Suprapubic skin (tissue), 4 donors: ENCODE results near the gene MAEA. TPM values are rescaled to one million over a fixed set of nuclear protein-coding genes. Genes with fewer than 3 reads are reported as not detected.

Experiments used
- DNase-seq, 2 donors: peaks; one replicate each; pipeline ENCODE4 v3.0.0-alpha.2; 2019; ENCODE audit warnings: low spot score in 2 of 2
- H3K27ac ChIP-seq: fragments of 200-600 bp; sonication (generic); one replicate; pipeline ENCODE4 v1.5.1; 2019
- H3K27me3 ChIP-seq: fragments of 200-600 bp; sonication (generic); one replicate; pipeline ENCODE4 v1.5.1; 2019
- H3K36me3 ChIP-seq: fragments of 200-600 bp; sonication (generic); one replicate; pipeline ENCODE4 v1.5.1; 2019
- H3K4me1 ChIP-seq: fragments of 200-600 bp; sonication (generic); one replicate; pipeline ENCODE4 v1.5.1; 2019
- H3K4me3 ChIP-seq: fragments of 200-600 bp; sonication (generic); one replicate; pipeline ENCODE4 v1.5.1; 2019; ENCODE audit warnings: mild to moderate bottlenecking
- H3K9me3 ChIP-seq: fragments of 200-600 bp; sonication (generic); one replicate; pipeline ENCODE4 v1.5.1; 2019
- CTCF ChIP-seq, 2 donors: fragments of 200-600 bp in 1 of 2; fragments of 450-650 bp in 1 of 2; sonication (generic) in 1 of 2; IDR thresholded peaks; one replicate each; pipeline ENCODE4 v1.5.1; 2016 to 2019; ENCODE audit warnings: antibody characterized with exemption in 2 of 2, mild to moderate bottlenecking in 1 of 2, moderate library complexity in 1 of 2
- EP300 ChIP-seq: sonication (generic); formaldehyde crosslinking; IDR thresholded peaks from one replicate; pipeline ENCODE4 v1.6.1; 2017; ENCODE audit warnings: antibody characterized with exemption
- POLR2A ChIP-seq, 2 donors: fragments of 450-650 bp; IDR thresholded peaks; one replicate each; pipeline ENCODE4 v1.6.1; 2017; ENCODE audit warnings: antibody characterized with exemption in 2 of 2, mild to moderate bottlenecking in 2 of 2, moderate library complexity in 2 of 2
- POLR2AphosphoS5 ChIP-seq, 3 donors: sonication (generic); formaldehyde crosslinking; IDR thresholded peaks; one replicate each; pipeline ENCODE4 v1.6.1; 2017; ENCODE audit warnings: antibody characterized with exemption in 3 of 3
- WGBS: methylation state at CpG from one replicate; pipeline ENCODE4 v1.1.5; 2018; 5-methylcytosine and 5-hydroxymethylcytosine counted together
- total RNA-seq, 4 donors: library from RNA; depleted of rRNA; stranded (reverse); fragments of >200 nt; gene quantifications; one replicate each; pipeline ENCODE4 v1.1.0, GENCODE V29; 2016

MAEA gene
- total RNA-seq, 4 donors from 2014 or later, result 58.7 to 112 (median 69.5) TPM

GRCh38 chr4:1277667-1278665 is 11.7 kb upstream of the MAEA start:
- no peak overlapping the region for H3K4me3 ChIP-seq
- no peak overlapping the region for H3K27ac ChIP-seq
- no peaks in the 10 kb centered on the region for H3K9me3 ChIP-seq
- no peaks in the 10 kb centered on the region for H3K36me3 ChIP-seq
- 88% methylated on average over 15 of the region's 15 CpGs for WGBS
- no peaks in the 10 kb centered on the region for H3K4me1 ChIP-seq
- no peak for TF ChIP-seq EP300
- no peak for TF ChIP-seq POLR2A (IDR thresholded peaks at IDR 0.05)
- TF ChIP-seq CTCF (IDR thresholded peaks at IDR 0.05), result no peak
- TF ChIP-seq POLR2AphosphoS5 (IDR thresholded peaks at IDR 0.05), result no peak
- H3K27me3 ChIP-seq, result no peaks in the 10 kb centered on the region
- DNase-seq, result no peak

GRCh38 chr4:1279253-1279652 is 10.4 kb upstream of the MAEA start:
- no peak for DNase-seq
- H3K27ac ChIP-seq, result no peak overlapping the region
- H3K9me3 ChIP-seq, result no peaks in the 10 kb centered on the region
- no peak overlapping the region for H3K4me3 ChIP-seq
- H3K36me3 ChIP-seq, result no peaks in the 10 kb centered on the region
- no peaks in the 10 kb centered on the region for H3K27me3 ChIP-seq
- 93% methylated on average over 10 of the region's 10 CpGs for WGBS
- no peak for TF ChIP-seq POLR2AphosphoS5 (IDR thresholded peaks at IDR 0.05)
- TF ChIP-seq CTCF (IDR thresholded peaks at IDR 0.05), result no peak
- TF ChIP-seq POLR2A (IDR thresholded peaks at IDR 0.05), result no peak
- TF ChIP-seq EP300, result no peak
- no peaks in the 10 kb centered on the region for H3K4me1 ChIP-seq

- H3K9me3 ChIP-seq, result no peaks in the 10 kb centered on the region
- no peak for TF ChIP-seq CTCF (IDR thresholded peaks at IDR 0.05)
- no peak for TF ChIP-seq POLR2A (IDR thresholded peaks at IDR 0.05)
- TF ChIP-seq POLR2AphosphoS5 (IDR thresholded peaks at IDR 0.05), result no peak
- no peak for TF ChIP-seq EP300
- DNase-seq, result no peak
- H3K27ac ChIP-seq, result no peak overlapping the region
- no peaks in the 10 kb centered on the region for H3K27me3 ChIP-seq
- H3K36me3 ChIP-seq, result no peaks in the 10 kb centered on the region
- no peak overlapping the region for H3K4me3 ChIP-seq
- H3K4me1 ChIP-seq, result peaks cover 2% of the 10 kb centered on the region
- 91% methylated on average over 9 of the region's 9 CpGs for WGBS
Measured at GRCh38 chr4:1283711-1284110, 6.0 kb upstream of the MAEA start.

- no peaks in the 10 kb centered on the region for H3K9me3 ChIP-seq
- WGBS, result 95% methylated on average over 9 of the region's 11 CpGs
- H3K27ac ChIP-seq, result no peak overlapping the region
- TF ChIP-seq EP300 (no peak), POLR2AphosphoS5 (IDR thresholded peaks at IDR 0.05) (no peak), CTCF (IDR thresholded peaks at IDR 0.05) (no peak), POLR2A (IDR thresholded peaks at IDR 0.05) (no peak)
- H3K27me3 ChIP-seq, result no peaks in the 10 kb centered on the region
- H3K4me1 ChIP-seq, result peaks cover 8% of the 10 kb centered on the region
- H3K4me3 ChIP-seq, result no peak overlapping the region
- H3K36me3 ChIP-seq, result no peaks in the 10 kb centered on the region
- DNase-seq, result no peak
Measured at GRCh38 chr4:1285151-1285789, 4.4 kb upstream of the MAEA start.
